GM21526 (cell line): ENCODE measurements around the gene CLK4.
"Not testable (repeated sequence)": the region's sequence is repeated elsewhere in the genome, so short reads cannot be mapped to it uniquely, and the experiment has no call there.

Source experiments
- ATAC-seq: cut with Tn5 transposase; IDR thresholded peaks from one replicate; pipeline ENCODE4 v1.9.1; 2021; ENCODE audit warnings: moderate library complexity; ENCODE audit not compliant: unreplicated experiment, low FRiP score

The CLK4 gene

GRCh38 chr5:178589180-178590140, 37.4 kb downstream of the CLK4 start:
- no peak for ATAC-seq

GRCh38 chr5:178588769-178589168, 38.1 kb downstream of the CLK4 start:
- ATAC-seq: no peak

- no peak for ATAC-seq
Measured at GRCh38 chr5:178587763-178588611, 38.9 kb downstream of the CLK4 start.

- no peak for ATAC-seq
Measured at GRCh38 chr5:178586396-178586795, 40.5 kb downstream of the CLK4 start.

GRCh38 chr5:178585421-178585820, 41.4 kb downstream of the CLK4 start:
- not testable (repeated sequence) for ATAC-seq

GRCh38 chr5:178583279-178583678, 43.6 kb downstream of the CLK4 start:
- no peak for ATAC-seq

- ATAC-seq: no peak
Measured at GRCh38 chr5:178582291-178582690, 44.6 kb downstream of the CLK4 start.

GRCh38 chr5:178581621-178582020, 45.2 kb downstream of the CLK4 start:
- ATAC-seq: no peak

- no peak for ATAC-seq
Measured at GRCh38 chr5:178580271-178580955, 46.4 kb downstream of the CLK4 start.

- no peak for ATAC-seq
Measured at GRCh38 chr5:178577944-178578343, 48.9 kb downstream of the CLK4 start.

GRCh38 chr5:178577376-178577839, 49.4 kb downstream of the CLK4 start:
- ATAC-seq: no peak

- no peak for ATAC-seq
Measured at GRCh38 chr5:178576591-178577351, 50.1 kb downstream of the CLK4 start.

- ATAC-seq: no peak
Measured at GRCh38 chr5:178573216-178573615, 53.6 kb downstream of the CLK4 start.

- no peak for ATAC-seq
Measured at GRCh38 chr5:178572617-178573016, 54.2 kb downstream of the CLK4 start.

- no peak for ATAC-seq
Measured at GRCh38 chr5:178569485-178569884, 57.4 kb downstream of the CLK4 start.

- ATAC-seq: no peak
Measured at GRCh38 chr5:178564811-178565550, 61.9 kb downstream of the CLK4 start.

- no peak for ATAC-seq
Measured at GRCh38 chr5:178564397-178564796, 62.5 kb downstream of the CLK4 start.

- no peak for ATAC-seq
Measured at GRCh38 chr5:178563621-178564020, 63.2 kb downstream of the CLK4 start.

- ATAC-seq: no peak
Measured at GRCh38 chr5:178561746-178562264, 65.0 kb downstream of the CLK4 start.
